Adipose tissue (tissue), 3 donors: ENCODE data around the gene FOXP2. TPM values are rescaled to one million over a fixed set of nuclear protein-coding genes. Genes with fewer than 3 reads are reported as not detected.

Experiments used
- H3K27ac ChIP-seq: one replicate; pipeline ENCODE4 v1.5.1; 2013; ENCODE audit warnings: low read depth, low read length
- WGBS, 3 donors: extraction: QIAGEN DNeasy Blood & Tissue Kit; methylation state at CpG; one replicate each; pipeline ENCODE4 v1.1.7; 2013; 5-methylcytosine and 5-hydroxymethylcytosine counted together
- polyA plus RNA-seq, 3 donors: library from polyadenylated mRNA; stranded (reverse); fragments of 200-250 nt; gene quantifications; one replicate each; pipeline ENCODE4 v1.2.3, GENCODE V29; 2013
- donor health status: healthy with polysubstance abuse.
- donor health status: Bipolar disorder and iron deficiency.
- donor health status: healthy.

Gene FOXP2
- polyA plus RNA-seq, 3 donors, result 2.0 to 3.0 (median 2.0) TPM

DNA sequence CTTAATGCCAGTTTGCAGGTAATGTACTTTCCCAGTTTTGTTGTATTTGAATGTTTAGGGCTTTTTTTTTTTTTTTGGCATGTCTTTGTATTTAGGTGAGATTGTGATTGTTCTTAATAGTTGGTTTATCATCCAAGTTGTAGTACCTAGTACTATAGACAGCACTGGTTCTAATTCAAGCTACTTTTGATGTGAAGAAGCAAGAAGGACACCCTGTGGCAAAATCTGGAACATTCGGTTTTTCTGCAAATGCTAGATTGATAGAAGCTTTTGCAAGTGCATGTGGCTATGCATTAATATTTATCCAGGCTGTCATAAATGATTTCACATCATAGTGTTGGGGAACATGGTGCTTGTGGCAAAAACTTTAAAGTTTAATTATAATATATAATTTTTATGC lies 248.9 kb downstream of the FOXP2 start:
- 64 to 85% (median 74%) methylated on average over 1 of the region's 1 CpG for WGBS, 3 donors
- no peak overlapping the region for H3K27ac ChIP-seq

DNA sequence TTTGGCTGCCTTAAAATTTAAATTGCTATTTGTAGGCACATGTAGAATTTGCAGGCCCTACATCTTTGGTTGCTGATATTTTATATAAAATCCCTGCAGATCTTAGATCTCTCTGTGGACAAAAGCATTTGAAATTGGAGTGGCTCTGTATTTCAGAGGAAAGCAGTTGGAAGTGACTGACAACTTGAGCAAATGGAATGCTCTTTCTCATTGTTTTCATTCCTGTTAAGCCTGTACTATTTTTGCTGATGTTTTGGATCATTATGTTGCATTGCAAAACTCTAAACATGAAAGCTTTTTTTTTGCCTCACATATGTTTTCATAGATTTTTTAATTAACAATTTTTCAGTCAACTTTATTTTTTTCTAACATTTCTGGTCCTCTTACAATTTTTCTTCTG lies 256.1 kb downstream of the FOXP2 start:
- no peak overlapping the region for H3K27ac ChIP-seq

DNA sequence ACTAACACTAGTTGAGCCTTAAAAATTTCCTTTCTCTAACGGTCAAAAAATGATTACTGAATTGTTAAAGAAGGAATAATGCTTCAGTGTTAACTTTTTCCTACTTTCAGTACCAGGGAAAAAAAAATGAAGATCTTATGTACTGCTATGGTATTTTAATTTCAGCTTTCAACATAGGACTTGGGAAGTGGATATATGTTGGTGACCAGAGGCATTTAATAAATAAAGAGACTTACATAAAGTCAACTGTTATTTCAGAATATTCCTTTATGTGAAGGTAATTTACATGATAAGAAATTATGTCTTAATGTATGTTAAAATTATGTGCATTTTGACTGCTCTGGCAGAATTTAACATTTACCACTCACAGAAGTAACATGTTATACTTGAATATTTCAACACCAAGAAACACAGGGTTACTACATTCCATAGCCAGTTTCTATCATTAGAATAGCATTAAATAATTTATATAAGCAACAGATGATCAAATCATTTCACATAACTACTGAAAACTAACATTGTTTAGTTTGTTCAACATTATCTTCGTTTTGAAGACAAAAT lies 257.0 kb downstream of the FOXP2 start:
- 78% methylated on average over 2 of the region's 2 CpGs for WGBS, 3 donors
- H3K27ac ChIP-seq, result no peak overlapping the region

DNA sequence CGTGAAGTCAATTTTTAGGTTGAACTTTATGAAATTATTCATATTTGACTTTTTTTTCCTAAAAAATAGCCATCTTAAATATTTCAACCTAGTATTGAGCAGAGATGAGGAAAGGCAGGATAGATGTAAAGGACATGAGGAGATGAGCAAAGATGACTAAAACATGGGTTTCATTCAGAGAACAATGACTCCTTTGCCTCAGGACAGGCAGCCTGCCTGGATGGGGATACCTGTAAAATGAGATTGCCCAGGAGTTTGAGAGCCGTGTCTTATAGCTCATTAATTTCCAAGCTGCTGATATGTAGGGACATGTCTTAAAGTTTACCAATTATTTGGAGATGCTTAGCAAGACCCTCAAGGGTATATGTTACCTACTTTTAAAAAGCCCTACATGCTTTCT lies 263.5 kb downstream of the FOXP2 start:
- WGBS, 3 donors, result 88 to 99% (median 93%) methylated on average over 2 of the region's 2 CpGs
- H3K27ac ChIP-seq, result no peak overlapping the region

- H3K27ac ChIP-seq, result no peak overlapping the region
- 88 to 96% (median 89%) methylated on average over 4 of the region's 4 CpGs for WGBS, 3 donors
These were observed 272.6 kb downstream of the FOXP2 start for GRCh38 chr7:114687238-114687637.

DNA sequence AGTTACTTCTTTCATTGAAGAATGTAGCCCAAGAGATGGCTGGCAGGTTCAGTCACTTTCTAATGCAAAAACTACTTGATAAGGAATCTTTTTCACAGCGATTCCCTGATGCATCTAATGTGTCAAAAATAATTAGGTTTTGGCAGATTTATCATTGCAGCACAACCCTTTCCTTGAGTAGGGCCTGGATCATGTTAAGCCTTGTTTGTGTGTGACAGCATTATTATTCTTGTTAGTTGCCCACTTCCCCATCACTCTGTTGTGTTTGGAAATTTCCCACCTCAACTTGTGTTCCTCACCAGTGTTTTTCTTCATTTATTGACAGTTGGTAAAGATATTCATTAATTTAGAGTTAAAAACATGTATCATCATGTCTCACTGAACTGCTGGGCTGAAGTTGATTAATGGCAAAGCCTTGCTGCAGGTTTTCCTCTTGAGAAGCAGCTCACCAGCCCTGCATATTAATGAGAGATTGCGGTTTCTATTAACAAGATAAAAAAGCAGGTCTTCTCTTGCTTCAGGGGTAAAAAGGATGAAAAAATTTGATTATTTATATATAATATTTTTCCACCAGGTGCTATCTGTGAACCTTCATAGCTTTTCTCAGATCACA lies 273.9 kb downstream of the FOXP2 start:
- WGBS, 3 donors, result 64 to 73% (median 67%) methylated on average over 2 of the region's 2 CpGs
- no peak overlapping the region for H3K27ac ChIP-seq

DNA sequence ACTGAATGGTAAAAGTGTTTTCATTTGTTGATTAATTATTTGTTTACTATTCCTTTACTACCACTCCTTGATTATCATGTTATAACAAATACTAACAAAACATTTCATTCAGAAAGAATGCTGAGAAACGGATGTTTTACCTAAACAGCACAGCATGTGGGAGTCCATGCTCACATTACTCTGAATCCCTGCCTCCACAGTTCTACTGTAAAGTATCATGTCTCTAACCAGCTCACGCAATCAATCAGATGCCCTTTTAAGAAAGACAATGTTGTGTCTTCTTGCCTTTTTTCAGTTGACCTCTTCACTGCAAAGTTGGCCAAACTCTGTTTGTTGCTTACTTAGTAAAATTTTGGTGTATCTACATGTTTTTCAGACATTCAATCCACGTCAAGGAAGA lies 274.8 kb downstream of the FOXP2 start:
- 79 to 82% (median 81%) methylated on average over 3 of the region's 3 CpGs for WGBS, 3 donors
- no peak overlapping the region for H3K27ac ChIP-seq

DNA sequence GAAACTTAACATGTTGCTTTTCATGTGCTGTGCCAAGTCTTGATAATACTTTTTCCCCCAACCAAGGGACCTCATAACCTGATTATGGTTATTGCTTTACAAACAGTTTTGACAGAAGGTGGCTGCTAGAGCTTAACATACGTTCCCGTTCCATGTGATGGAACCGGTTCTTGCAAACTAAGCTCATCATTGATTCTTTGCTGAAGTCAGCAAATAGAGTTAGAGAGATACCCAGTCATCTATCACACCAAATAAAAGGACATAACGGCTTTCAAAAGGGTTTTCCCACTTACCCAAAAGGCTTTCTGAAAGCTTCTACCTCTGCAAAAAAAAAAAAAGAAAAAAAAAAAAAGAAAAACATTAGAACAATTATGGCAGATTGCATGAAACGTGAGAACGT lies 277.0 kb downstream of the FOXP2 start:
- 76 to 87% (median 86%) methylated on average over 6 of the region's 6 CpGs for WGBS, 3 donors
- H3K27ac ChIP-seq, result no peak overlapping the region

GRCh38 chr7:114695182-114695581 lies 280.6 kb downstream of the FOXP2 start:
- WGBS, 3 donors, result 89 to 97% (median 93%) methylated on average over 4 of the region's 4 CpGs
- no peak overlapping the region for H3K27ac ChIP-seq

GRCh38 chr7:114700247-114700928 lies 285.8 kb downstream of the FOXP2 start:
- no peak overlapping the region for H3K27ac ChIP-seq
- 70 to 93% (median 91%) methylated on average over 3 of the region's 3 CpGs for WGBS, 3 donors

DNA sequence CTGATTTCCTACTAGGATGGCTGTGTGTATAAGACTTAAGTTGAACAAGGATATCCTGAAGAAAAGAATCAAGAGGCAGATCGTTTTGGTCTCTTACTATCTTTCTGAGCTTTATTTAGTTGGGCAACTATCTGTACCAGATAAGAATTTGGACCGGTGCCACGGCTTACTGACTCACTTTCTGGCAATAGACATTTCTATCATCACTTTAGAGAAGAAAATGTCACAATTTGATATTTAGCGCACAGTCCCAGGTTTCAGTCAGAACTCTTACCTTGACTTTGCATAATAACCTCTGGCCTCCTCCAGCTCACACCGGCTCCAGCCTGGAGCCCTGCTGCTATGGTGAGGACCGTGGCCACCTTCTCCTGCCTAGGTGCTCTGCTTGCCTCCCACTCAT lies 289.1 kb downstream of the FOXP2 start:
- H3K27ac ChIP-seq, result no peak overlapping the region
- WGBS, 3 donors, result 75 to 77% (median 75%) methylated on average over 6 of the region's 6 CpGs

DNA sequence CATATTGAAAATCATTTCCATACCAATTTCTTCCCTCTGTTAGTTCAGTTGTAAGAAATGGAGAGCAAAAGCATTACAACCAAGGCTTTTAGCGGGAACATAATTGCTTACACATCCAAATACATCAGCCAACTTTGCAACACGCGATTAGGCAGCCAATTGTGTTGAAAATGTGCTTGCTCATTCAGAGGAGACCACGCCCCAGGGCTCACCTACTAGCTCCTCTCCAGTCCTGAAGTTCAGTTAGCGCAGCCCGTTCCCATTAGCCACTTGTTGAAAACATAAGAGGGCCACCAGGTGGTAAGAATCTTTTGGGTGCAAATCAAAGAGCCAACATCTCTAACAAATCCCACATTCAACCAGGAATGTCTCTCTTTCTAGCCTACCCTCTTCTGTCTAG lies 294.0 kb downstream of the FOXP2 start:
- 71 to 75% (median 72%) methylated on average over 6 of the region's 6 CpGs for WGBS, 3 donors
- H3K27ac ChIP-seq, result no peak overlapping the region

DNA sequence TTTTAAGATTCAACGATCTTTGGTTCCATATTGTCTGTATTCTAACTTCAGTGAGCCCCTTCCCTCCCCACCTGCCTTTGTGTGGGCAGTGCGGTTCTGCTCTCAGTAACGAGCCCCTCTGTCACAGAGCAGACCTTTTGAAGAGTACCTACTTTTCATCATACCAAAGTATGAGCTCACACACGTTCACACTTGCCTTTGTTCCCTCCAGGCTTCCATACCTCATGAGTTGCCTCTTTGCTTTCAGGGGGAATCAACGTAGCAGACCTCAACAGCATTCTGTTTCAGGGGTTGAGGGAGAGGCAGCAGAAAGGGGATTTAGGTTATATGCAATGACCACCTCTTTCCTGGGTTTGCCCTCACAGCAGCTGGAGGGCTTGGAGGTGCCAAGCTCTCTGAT lies 295.9 kb downstream of the FOXP2 start:
- 70 to 81% (median 74%) methylated on average over 5 of the region's 5 CpGs for WGBS, 3 donors
- no peak overlapping the region for H3K27ac ChIP-seq

DNA sequence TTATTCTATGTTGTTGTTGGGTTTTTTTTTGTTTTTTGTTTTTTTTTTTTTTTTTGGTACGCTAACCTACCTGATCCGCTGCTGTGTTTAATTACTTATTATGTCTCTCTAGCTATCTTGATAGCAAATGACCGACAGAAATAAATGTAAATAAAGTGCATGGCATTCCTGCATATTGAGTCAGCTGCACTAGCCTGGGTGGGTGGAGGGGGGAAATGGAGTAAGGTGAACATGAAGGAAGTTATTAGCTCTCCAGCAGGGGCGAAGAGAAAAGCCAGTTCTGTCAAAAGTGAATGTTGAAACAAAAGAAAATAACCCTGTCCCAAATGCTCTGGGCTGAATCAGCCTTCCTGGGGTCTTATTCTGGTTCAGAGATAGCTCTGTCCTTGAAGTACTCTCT lies 296.6 kb downstream of the FOXP2 start:
- 50 to 75% (median 62%) methylated on average over 4 of the region's 4 CpGs for WGBS, 3 donors
- H3K27ac ChIP-seq, result no peak overlapping the region

DNA sequence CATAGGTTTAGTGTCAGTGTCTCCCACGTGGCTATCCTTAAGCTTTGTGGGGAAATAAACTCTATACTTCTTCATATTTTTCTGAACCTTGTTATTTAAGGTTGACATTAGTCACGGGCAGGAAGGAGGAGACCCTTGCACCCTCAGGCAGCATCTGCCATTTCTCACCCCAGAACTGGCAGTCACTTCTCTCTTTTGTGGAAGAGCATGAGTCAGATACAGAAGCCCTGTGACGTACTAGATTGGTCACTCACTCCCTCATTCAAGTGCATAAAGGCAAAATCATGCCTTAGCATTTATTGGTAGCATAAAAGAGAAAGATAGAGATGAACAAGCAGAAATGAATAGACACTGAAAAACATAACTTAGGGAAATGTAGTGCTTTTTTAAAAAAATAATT lies 301.3 kb downstream of the FOXP2 start:
- WGBS, 3 donors, result 38 to 43% (median 43%) methylated on average over 3 of the region's 3 CpGs
- H3K27ac ChIP-seq, result no peak overlapping the region

DNA sequence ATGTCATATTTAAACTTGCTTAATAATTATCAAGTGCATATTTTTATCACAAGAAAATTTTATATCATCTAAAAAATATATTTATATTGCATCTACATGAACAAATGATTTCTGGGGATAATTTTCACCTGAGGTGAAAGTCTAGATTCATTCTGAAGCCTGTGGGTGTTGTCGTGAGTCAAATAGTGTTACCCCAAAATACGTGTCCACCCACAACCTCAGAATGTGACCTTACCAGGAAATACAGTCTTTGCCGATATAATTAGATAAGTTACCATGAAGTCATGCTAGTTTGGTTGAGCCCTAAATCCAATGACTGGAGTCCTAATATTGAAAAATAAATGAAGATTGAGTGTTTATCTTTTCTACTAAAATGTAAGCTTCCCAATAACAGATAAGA lies 304.2 kb downstream of the FOXP2 start:
- WGBS, 3 donors, result 82 to 88% (median 85%) methylated on average over 3 of the region's 3 CpGs
- no peak overlapping the region for H3K27ac ChIP-seq

- no peak overlapping the region for H3K27ac ChIP-seq
- WGBS, 3 donors, result 45 to 53% (median 52%) methylated on average over 4 of the region's 4 CpGs
These were observed 306.1 kb downstream of the FOXP2 start for GRCh38 chr7:114720725-114721124.

DNA sequence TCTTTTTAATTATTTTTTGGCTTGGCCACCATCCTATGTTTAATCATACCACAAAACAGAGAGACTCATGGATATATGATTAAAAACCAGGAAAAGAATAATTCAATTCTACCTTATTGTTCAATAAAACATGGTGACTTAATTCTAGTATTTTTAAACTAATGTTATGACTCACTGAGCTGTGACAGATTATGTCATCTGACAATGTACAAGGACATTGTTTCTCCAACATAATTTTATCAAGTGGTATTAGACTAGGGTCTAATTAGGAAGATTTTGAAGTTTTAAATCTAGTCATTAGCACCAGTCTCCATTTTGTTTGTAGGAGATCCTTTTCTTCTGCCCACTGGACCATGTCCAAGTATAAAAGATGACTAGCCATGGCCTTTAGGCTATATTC lies 307.9 kb downstream of the FOXP2 start:
- no peak overlapping the region for H3K27ac ChIP-seq

GRCh38 chr7:114723308-114723707 lies 308.7 kb downstream of the FOXP2 start:
- H3K27ac ChIP-seq, result no peak overlapping the region
- WGBS, 3 donors, result 67 to 74% (median 74%) methylated on average over 1 of the region's 1 CpG

DNA sequence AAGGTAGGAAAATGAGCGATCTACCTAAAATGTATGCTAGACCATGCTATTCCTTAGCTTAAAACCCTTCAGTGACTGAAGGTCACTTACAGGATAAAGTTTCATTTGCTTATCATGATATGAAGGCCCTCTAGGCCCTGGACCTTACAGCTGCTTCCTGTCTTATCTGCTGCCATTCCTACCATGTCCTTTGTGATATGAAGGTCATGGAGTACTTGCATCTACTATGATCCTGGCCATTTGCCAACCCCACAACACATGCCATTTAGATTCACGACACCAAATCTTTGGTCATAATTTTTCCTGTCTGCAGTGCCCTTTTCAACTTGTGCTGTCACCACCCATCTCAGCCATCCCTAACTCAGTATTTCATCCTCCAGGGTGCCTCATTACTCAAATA lies 325.5 kb downstream of the FOXP2 start:
- 67 to 77% (median 74%) methylated on average over 2 of the region's 2 CpGs for WGBS, 3 donors
- H3K27ac ChIP-seq, result no peak overlapping the region
